Ishikawa (cell line): ENCODE results near the gene ZBTB45.

Source experiments
- CEBPB ChIP-seq: IDR thresholded peaks from 2 replicates; pipeline ENCODE4 v1.6.1; 2012
- CREB1 ChIP-seq: IDR thresholded peaks from 2 replicates; pipeline ENCODE4 v1.6.1; 2012; ENCODE audit warnings: low read depth
- EGR1 ChIP-seq: IDR thresholded peaks from 2 replicates; pipeline ENCODE4 v1.6.1; 2012
- EP300 ChIP-seq: IDR thresholded peaks from 2 replicates; pipeline ENCODE4 v1.6.1; 2012; ENCODE audit warnings: borderline replicate concordance
- FOXM1 ChIP-seq: IDR thresholded peaks from 2 replicates; pipeline ENCODE4 v1.6.1; 2012; ENCODE audit warnings: low read depth, borderline replicate concordance
- NFIC ChIP-seq: IDR thresholded peaks from 2 replicates; pipeline ENCODE4 v1.6.1; 2012
- RAD21 ChIP-seq: IDR thresholded peaks from 2 replicates; pipeline ENCODE4 v1.6.1; 2012; ENCODE audit warnings: low read depth
- TAF1 ChIP-seq: IDR thresholded peaks from 2 replicates; pipeline ENCODE4 v1.6.1; 2012; ENCODE audit warnings: low read depth, mild to moderate bottlenecking
- TCF12 ChIP-seq: IDR thresholded peaks from 2 replicates; pipeline ENCODE4 v1.6.1; 2012; ENCODE audit warnings: low read depth
- TEAD4 ChIP-seq: IDR thresholded peaks from 2 replicates; pipeline ENCODE4 v1.6.1; 2012
- YY1 ChIP-seq: IDR thresholded peaks from 2 replicates; pipeline ENCODE4 v1.6.1; 2012; ENCODE audit warnings: low read depth
- ZBTB7A ChIP-seq: IDR thresholded peaks from 2 replicates; pipeline ENCODE4 v1.6.1; 2012; ENCODE audit warnings: low read depth
- TF ChIP-seq, protein P1 (sequence below): IDR thresholded peaks from 2 replicates; pipeline ENCODE4 v1.6.1; 2012
- TF ChIP-seq, protein P2 (sequence below): IDR thresholded peaks from 2 replicates; pipeline ENCODE4 v1.6.1; 2012; ENCODE audit warnings: low read depth, mild to moderate bottlenecking
- TF ChIP-seq, protein P3 (sequence below): IDR thresholded peaks from 2 replicates; pipeline ENCODE4 v1.6.1; 2012

Gene ZBTB45

DNA sequence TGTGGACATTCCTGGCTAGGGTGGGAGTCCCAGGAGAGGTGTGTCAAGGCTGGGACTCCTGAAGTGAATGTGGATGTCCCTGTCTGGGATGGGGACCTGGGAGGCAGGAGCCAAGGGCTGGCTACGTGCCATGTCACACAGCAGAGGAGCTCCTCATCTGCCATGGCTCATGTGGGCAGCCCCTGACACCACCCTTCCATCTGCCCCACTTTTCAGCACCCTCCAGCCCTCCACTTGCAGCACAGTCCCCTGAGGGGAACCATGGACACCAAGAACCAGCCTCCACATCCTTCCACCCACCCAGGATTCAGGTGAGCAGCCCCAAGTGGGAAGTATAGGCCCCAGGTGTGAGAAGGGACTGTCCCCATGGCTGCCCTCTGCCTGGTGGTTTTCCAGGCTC is 41.7 kb downstream of the ZBTB45 start:
- TF ChIP-seq, protein P1, sequence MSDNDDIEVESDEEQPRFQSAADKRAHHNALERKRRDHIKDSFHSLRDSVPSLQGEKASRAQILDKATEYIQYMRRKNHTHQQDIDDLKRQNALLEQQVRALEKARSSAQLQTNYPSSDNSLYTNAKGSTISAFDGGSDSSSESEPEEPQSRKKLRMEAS: no peak
- no peak for TF ChIP-seq RAD21

DNA sequence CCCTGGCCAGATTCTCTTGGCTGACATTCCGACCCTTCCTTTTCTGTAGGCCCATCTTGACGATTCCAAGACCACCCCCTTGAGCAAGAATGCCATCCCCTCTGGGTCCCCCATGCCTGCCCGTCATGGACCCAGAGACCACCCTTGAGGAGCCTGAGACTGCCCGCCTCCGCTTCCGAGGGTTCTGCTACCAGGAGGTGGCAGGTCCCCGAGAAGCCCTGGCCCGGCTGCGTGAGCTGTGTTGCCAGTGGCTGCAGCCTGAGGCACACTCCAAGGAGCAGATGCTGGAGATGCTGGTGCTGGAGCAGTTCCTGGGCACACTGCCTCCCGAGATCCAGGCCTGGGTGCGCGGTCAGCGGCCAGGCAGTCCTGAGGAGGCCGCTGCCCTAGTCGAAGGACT is 42.5 kb downstream of the ZBTB45 start:
- TF ChIP-seq TCF12 (no peak), TAF1 (no peak), CREB1 (no peak), CEBPB (no peak), TEAD4 (no peak), NFIC (no peak)
- TF ChIP-seq, protein P1: no peak
- TF ChIP-seq, protein P2, sequence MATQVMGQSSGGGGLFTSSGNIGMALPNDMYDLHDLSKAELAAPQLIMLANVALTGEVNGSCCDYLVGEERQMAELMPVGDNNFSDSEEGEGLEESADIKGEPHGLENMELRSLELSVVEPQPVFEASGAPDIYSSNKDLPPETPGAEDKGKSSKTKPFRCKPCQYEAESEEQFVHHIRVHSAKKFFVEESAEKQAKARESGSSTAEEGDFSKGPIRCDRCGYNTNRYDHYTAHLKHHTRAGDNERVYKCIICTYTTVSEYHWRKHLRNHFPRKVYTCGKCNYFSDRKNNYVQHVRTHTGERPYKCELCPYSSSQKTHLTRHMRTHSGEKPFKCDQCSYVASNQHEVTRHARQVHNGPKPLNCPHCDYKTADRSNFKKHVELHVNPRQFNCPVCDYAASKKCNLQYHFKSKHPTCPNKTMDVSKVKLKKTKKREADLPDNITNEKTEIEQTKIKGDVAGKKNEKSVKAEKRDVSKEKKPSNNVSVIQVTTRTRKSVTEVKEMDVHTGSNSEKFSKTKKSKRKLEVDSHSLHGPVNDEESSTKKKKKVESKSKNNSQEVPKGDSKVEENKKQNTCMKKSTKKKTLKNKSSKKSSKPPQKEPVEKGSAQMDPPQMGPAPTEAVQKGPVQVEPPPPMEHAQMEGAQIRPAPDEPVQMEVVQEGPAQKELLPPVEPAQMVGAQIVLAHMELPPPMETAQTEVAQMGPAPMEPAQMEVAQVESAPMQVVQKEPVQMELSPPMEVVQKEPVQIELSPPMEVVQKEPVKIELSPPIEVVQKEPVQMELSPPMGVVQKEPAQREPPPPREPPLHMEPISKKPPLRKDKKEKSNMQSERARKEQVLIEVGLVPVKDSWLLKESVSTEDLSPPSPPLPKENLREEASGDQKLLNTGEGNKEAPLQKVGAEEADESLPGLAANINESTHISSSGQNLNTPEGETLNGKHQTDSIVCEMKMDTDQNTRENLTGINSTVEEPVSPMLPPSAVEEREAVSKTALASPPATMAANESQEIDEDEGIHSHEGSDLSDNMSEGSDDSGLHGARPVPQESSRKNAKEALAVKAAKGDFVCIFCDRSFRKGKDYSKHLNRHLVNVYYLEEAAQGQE: no peak
- TF ChIP-seq, protein P3, sequence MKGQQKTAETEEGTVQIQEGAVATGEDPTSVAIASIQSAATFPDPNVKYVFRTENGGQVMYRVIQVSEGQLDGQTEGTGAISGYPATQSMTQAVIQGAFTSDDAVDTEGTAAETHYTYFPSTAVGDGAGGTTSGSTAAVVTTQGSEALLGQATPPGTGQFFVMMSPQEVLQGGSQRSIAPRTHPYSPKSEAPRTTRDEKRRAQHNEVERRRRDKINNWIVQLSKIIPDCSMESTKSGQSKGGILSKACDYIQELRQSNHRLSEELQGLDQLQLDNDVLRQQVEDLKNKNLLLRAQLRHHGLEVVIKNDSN: no peak

DNA sequence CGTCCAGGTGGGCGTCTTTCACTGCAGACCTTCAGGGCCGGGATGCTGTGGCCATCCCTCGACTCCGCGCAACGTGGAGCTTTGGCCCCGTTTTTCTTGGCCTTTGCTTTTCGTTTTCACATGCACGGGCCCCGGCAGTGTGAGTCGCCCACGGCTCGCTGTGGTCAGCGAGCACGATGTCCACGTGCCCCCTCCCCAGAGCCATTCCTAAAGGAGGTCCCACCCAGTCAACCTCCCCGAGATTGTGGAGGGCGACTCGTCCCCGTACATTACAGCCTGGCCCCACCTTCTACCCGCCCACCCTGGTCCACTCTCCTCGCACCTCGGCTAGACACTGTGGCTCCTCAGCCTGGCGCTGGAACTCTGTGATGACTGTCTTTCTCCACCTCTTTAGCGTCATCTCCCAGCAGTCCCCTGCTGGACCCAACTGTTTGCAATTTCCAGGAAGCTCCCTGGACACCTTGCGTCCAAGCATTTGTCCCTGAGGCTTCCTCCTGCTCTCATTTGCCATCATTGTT is 43.1 kb downstream of the ZBTB45 start:
- no peak for TF ChIP-seq YY1
- no peak for TF ChIP-seq TAF1
- no peak for TF ChIP-seq TCF12
- no peak for TF ChIP-seq EP300
- TF ChIP-seq, protein P1: no peak
- no peak for TF ChIP-seq CEBPB
- no peak for TF ChIP-seq NFIC
- TF ChIP-seq TEAD4: no peak
- no peak for TF ChIP-seq FOXM1
- TF ChIP-seq ZBTB7A: no peak
- TF ChIP-seq, protein P3: no peak
- TF ChIP-seq CREB1: no peak
- no peak for TF ChIP-seq EGR1
- TF ChIP-seq RAD21: no peak
- TF ChIP-seq, protein P2: no peak

DNA sequence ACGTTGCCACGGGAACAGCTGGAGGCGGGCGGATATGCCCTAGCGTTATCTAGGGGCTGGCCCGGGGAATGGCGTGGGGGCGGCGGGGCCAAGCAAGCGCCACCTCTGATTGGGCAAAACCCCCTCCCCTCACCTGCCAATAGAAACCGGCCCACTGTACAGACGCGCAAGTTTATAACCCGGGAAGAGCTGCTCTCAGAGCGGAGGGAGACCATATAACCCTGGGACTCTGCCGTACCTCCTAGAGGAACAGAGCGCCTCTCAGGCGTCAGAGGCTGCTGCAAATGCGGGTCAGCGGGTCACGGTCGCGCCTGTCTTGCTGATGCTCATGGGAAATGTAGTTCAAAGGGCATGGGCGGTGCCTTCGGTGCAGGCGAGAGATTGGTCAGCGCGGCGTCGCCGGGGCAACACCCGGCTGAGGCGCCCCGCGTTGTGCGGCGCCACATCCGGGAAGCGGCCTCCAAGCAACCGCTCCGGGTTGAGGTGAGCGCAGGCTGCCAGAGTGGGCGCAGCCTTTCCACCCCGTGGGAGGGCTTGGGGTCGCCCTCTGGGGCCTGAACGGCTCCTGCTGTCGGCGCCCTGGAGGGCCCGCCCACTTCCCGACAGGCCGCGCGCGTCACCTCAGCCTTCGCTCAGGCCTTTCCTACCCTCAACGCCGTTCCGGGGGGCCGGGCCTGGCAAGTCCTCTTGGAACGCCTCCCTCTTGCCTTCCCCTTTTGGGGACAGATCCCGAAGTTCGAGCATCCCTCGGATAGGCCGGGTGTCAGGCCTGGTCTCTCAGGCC is 43.7 kb downstream of the ZBTB45 start, which contains the start of gene ZNF446:
TSS of gene ZNF446 (plus strand) at position 639 of the 784 bp plus-strand sequence. CDS start 867 bp downstream, outside the sequence.
- no peak; the same call in 1 of the 2 replicates for TF ChIP-seq RAD21
- peak; percentile 17; the same call in 1 of the 2 replicates for TF ChIP-seq TEAD4
- TF ChIP-seq EGR1: peak; percentile 13; the same call in 1 of the 2 replicates
- peak; percentile 35; the same call in 1 of the 2 replicates for TF ChIP-seq ZBTB7A
- TF ChIP-seq FOXM1: no peak
- TF ChIP-seq NFIC: no peak
- peak; percentile 45; the same call in 1 of the 2 replicates for TF ChIP-seq CREB1
- TF ChIP-seq, protein P1: peak; percentile 47; the same call in 1 of the 2 replicates
- TF ChIP-seq EP300: no peak
- TF ChIP-seq YY1: peak; percentile 40; the same call in 1 of the 2 replicates
- TF ChIP-seq, protein P3: peak; percentile 65
